ENCODE data around the gene MYO10. TPM values are rescaled to one million over a fixed set of nuclear protein-coding genes. Genes with fewer than 3 reads are reported as not detected.

MYO10 gene
- total RNA-seq, 1 donor from 2014 or later: 67.0 TPM

DNA sequence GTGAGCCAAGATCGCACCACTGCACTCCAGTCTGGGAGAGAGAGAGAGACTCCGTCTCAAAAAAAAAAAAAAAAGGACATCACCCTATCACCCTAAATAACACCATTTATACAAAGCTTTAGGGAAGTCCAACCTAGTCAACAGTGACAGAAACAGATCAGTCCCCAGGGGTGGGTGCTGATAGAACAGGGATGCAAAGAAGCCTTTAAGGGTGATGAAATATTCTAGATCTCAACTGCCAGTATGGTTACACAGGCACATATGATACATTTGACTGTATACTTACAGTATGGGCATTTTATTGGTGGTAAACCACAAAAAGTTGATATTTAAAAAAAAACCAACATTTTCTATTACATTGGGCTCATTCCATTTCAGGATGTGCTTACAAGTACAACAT, 324.1 kb downstream of the MYO10 start:
- peaks cover 8% of the 10 kb centered on the region for H3K4me1 ChIP-seq
- intact Hi-C loops (cut with DNase I): no loop called here
- no peaks in the 10 kb centered on the region for H3K36me3 ChIP-seq
- no peak overlapping the region for H3K27ac ChIP-seq
- H3K4me3 ChIP-seq: no peak overlapping the region
- H3K27me3 ChIP-seq: no peaks in the 10 kb centered on the region
- H3K9me3 ChIP-seq: no peaks in the 10 kb centered on the region
- ATAC-seq (no peak), DNase-seq (no peak)
- TF ChIP-seq, protein P1, sequence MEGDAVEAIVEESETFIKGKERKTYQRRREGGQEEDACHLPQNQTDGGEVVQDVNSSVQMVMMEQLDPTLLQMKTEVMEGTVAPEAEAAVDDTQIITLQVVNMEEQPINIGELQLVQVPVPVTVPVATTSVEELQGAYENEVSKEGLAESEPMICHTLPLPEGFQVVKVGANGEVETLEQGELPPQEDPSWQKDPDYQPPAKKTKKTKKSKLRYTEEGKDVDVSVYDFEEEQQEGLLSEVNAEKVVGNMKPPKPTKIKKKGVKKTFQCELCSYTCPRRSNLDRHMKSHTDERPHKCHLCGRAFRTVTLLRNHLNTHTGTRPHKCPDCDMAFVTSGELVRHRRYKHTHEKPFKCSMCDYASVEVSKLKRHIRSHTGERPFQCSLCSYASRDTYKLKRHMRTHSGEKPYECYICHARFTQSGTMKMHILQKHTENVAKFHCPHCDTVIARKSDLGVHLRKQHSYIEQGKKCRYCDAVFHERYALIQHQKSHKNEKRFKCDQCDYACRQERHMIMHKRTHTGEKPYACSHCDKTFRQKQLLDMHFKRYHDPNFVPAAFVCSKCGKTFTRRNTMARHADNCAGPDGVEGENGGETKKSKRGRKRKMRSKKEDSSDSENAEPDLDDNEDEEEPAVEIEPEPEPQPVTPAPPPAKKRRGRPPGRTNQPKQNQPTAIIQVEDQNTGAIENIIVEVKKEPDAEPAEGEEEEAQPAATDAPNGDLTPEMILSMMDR (IDR thresholded peaks at IDR 0.05): no peak
